Keratinocyte (primary cell): ENCODE results near the gene KCNJ3. TPM values are rescaled to one million over a fixed set of nuclear protein-coding genes. Genes with fewer than 3 reads are reported as not detected.

Experiments
- DNase-seq: peaks from one replicate; pipeline ENCODE4 v3.0.0-alpha.2; 2011; ENCODE audit warnings: low read depth, missing footprints, low spot score
- FAIRE-seq: peaks from 2 replicates; lab custom pipeline; 2011; peaks lifted over from hg19 to GRCh38; lab: Jason Lieb, UNC
- H2AFZ ChIP-seq: 2 replicates; pipeline ENCODE4 v1.6.0; 2012; ENCODE audit warnings: low read length, control low read depth, inconsistent platforms; ENCODE audit not compliant: control insufficient read depth
- H3K27ac ChIP-seq: 2 replicates; pipeline ENCODE4 v1.5.1; 2011; ENCODE audit warnings: low read length; ENCODE audit not compliant: control insufficient read depth, insufficient read depth
- H3K27me3 ChIP-seq: 3 replicates; pipeline ENCODE4 v1.6.0; 2011; ENCODE audit warnings: low read length; ENCODE audit not compliant: control insufficient read depth, insufficient read depth; ENCODE audit errors: extremely low read depth
- H3K36me3 ChIP-seq, 2 experiments: 2 replicates in 1 of 2; 3 replicates in 1 of 2; pipeline ENCODE4 v1.5.1; 2011; ENCODE audit warnings: low read length in 2 of 2, mild to moderate bottlenecking in 1 of 2; ENCODE audit not compliant: control insufficient read depth in 2 of 2, insufficient read depth in 2 of 2; ENCODE audit errors: extremely low read depth in 1 of 2
- H3K4me1 ChIP-seq: 3 replicates; pipeline ENCODE4 v1.5.1; 2011; ENCODE audit warnings: low read length; ENCODE audit not compliant: control insufficient read depth, insufficient read depth; ENCODE audit errors: extremely low read depth
- H3K4me2 ChIP-seq: 3 replicates; pipeline ENCODE4 v1.6.0; 2011; ENCODE audit warnings: low read depth, low read length; ENCODE audit not compliant: control insufficient read depth, insufficient read depth; ENCODE audit errors: extremely low read depth
- H3K4me3 ChIP-seq, 3 experiments: fragments of 200-600 bp in 1 of 3; sonication (generic) in 1 of 3; 2 replicates in 2 of 3; 3 replicates in 1 of 3; pipeline ENCODE4 v1.5.1; 2011 to 2016; ENCODE audit warnings: low read length in 3 of 3, mild to moderate bottlenecking in 3 of 3, control low read depth in 2 of 3, inconsistent platforms in 1 of 3, low read depth in 1 of 3, mixed read lengths in 1 of 3, mixed run types in 1 of 3, moderate library complexity in 1 of 3; ENCODE audit not compliant: control insufficient read depth in 2 of 3, insufficient read depth in 2 of 3; ENCODE audit errors: extremely low read depth in 1 of 3
- H3K79me2 ChIP-seq: 2 replicates; pipeline ENCODE4 v1.6.0; 2012; ENCODE audit warnings: low read length; ENCODE audit not compliant: control insufficient read depth, insufficient read depth
- H3K9ac ChIP-seq: 3 replicates; pipeline ENCODE4 v1.6.0; 2011; ENCODE audit warnings: low read length; ENCODE audit not compliant: control insufficient read depth, insufficient read depth; ENCODE audit errors: extremely low read depth
- H3K9me1 ChIP-seq: 3 replicates; pipeline ENCODE4 v1.6.0; 2011; ENCODE audit warnings: low read length; ENCODE audit not compliant: control insufficient read depth, insufficient read depth; ENCODE audit errors: extremely low read depth
- H3K9me3 ChIP-seq: 2 replicates; pipeline ENCODE4 v1.5.1; 2012; ENCODE audit warnings: low read depth, low read length; ENCODE audit not compliant: control insufficient read depth
- H4K20me1 ChIP-seq: 3 replicates; pipeline ENCODE4 v1.6.0; 2011; ENCODE audit warnings: low read length; ENCODE audit not compliant: control insufficient read depth, insufficient read depth; ENCODE audit errors: extremely low read depth
- EZH2 ChIP-seq: IDR thresholded peaks from one replicate; pipeline ENCODE4 v1.6.1; 2012; ENCODE audit warnings: inconsistent platforms, mild to moderate bottlenecking, low read length, moderate library complexity
- dilution Hi-C: fragments of 300-500 bp; cut with MboI; formaldehyde crosslinking; loops from one replicate; pipeline ENCODE4 v1.7.0; 2020; ENCODE audit warnings: low sequenced_read_pairs; ENCODE audit not compliant: extremely low pct_ligation_motif_present
- polyA plus RNA-seq, 5 experiments: library from polyadenylated mRNA; depleted of rRNA in 3 of 5; stranded (reverse) in 3 of 5; stranded (forward) in 1 of 5; unstranded in 1 of 5; fragments of >200 nt; gene quantifications; 1 replicate in 1 of 5; 2 replicates in 3 of 5; 3 replicates in 1 of 5; pipeline versions ENCODE4 v1.2.1 to v1.2.3, GENCODE V29; 2011 to 2012; ENCODE audit warnings: missing spikeins in 2 of 5, low read depth in 1 of 5, low replicate concordance in 1 of 5
- TF ChIP-seq, protein P1 (sequence below), 3 experiments: IDR thresholded peaks in 1 of 3; conservative IDR thresholded peaks in 1 of 3; optimal IDR thresholded peaks in 1 of 3; 2 replicates in 2 of 3; 3 replicates in 1 of 3; pipeline versions ENCODE3 to v1.5.1; 2011; ENCODE audit warnings: low read length in 3 of 3, mild to moderate bottlenecking in 3 of 3, moderate library complexity in 2 of 3, control low read depth in 1 of 3, inconsistent platforms in 1 of 3; ENCODE audit not compliant: insufficient read depth in 2 of 3; ENCODE audit errors: extremely low read depth in 1 of 3

The KCNJ3 gene
- polyA plus RNA-seq, 1 donor (not counting 4 experiments of a cell fraction or from before 2014, with no cell fraction given): not detected

DNA sequence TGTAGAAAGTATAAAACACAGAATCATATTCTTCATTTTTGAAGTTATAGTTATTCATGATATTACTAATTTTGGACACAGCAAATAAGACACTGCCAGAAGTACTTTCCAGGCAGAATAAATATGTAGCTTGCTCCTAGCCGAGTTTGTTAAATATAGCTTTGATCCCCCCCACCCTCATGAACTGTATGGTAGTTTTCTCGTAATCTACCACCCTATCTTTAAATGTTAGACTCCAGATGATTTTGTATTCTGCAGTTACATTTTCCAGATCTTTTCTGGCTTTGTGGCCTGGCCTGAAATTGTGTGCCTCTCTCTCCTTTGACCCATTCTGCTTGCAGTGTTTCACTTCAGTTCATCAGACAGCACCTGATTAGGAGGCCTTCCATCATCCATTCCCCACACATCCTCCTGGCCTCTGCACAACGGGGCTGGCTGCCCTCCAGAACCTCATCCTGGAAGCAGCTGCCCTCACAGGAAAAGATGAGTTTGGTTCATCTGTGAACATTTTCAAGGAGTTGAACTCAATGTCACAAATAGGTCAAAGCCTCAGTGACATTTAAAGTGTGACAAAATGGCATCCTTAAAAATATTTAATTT, 4.7 kb upstream of the KCNJ3 start:
- Histone ChIP-seq H3K9me3 (no peaks in the 10 kb centered on the region), H3K9ac (no peak overlapping the region), H3K4me2 (no peak overlapping the region), H3K9me1 (no peaks in the 10 kb centered on the region), H3K4me1 (no peaks in the 10 kb centered on the region), H2AFZ (no peak overlapping the region), H4K20me1 (no peaks in the 10 kb centered on the region), H3K36me3 (no peaks in the 10 kb centered on the region), H3K4me3 (no peak overlapping the region), H3K79me2 (no peaks in the 10 kb centered on the region), H3K27ac (no peak overlapping the region), H3K27me3 (peaks cover 18% of the 10 kb centered on the region)
- no peak for TF ChIP-seq EZH2
- TF ChIP-seq, protein P1, sequence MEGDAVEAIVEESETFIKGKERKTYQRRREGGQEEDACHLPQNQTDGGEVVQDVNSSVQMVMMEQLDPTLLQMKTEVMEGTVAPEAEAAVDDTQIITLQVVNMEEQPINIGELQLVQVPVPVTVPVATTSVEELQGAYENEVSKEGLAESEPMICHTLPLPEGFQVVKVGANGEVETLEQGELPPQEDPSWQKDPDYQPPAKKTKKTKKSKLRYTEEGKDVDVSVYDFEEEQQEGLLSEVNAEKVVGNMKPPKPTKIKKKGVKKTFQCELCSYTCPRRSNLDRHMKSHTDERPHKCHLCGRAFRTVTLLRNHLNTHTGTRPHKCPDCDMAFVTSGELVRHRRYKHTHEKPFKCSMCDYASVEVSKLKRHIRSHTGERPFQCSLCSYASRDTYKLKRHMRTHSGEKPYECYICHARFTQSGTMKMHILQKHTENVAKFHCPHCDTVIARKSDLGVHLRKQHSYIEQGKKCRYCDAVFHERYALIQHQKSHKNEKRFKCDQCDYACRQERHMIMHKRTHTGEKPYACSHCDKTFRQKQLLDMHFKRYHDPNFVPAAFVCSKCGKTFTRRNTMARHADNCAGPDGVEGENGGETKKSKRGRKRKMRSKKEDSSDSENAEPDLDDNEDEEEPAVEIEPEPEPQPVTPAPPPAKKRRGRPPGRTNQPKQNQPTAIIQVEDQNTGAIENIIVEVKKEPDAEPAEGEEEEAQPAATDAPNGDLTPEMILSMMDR (optimal IDR thresholded peaks at IDR 0.05 in 1 of 3, IDR thresholded peaks at IDR 0.05 in 1 of 3, conservative IDR thresholded peaks at IDR 0.05 in 1 of 3; ENCODE audit: extremely low read depth in 1 of 3, insufficient read depth in 2 of 3, low read length in 3 of 3): no peak
- dilution Hi-C loops: no loop called here
- FAIRE-seq (no peak), DNase-seq (no peak)

DNA sequence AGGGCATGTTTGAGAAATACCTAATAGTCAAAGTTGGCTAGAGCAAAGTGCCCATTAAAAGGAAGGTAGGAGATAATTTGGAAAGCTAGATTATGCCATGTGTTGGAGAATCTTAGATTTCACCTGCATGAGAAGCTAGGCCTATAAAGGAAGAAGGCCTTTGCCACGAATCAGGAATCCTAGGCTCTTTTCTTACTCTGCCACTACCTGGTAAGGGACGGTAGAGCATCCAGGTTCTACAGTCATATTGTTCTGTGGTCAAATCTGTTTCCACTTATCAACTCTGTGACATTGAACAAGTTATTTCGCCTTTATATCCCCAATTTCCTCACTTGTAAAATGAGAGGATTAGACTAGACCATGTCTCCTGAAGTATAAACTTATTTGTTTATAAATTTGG, 3.6 kb upstream of the KCNJ3 start:
- dilution Hi-C loops: no loop called here
- DNase-seq (no peak), FAIRE-seq (no peak)
- TF ChIP-seq, protein P1 (optimal IDR thresholded peaks at IDR 0.05 in 1 of 3, IDR thresholded peaks at IDR 0.05 in 1 of 3, conservative IDR thresholded peaks at IDR 0.05 in 1 of 3; ENCODE audit: extremely low read depth in 1 of 3, insufficient read depth in 2 of 3, low read length in 3 of 3): no peak
- no peak for TF ChIP-seq EZH2
- Histone ChIP-seq H2AFZ (no peak overlapping the region), H3K36me3 (no peaks in the 10 kb centered on the region), H3K79me2 (no peaks in the 10 kb centered on the region), H3K4me2 (no peak overlapping the region), H3K27me3 (peaks cover 25% of the 10 kb centered on the region), H3K4me3 (no peak overlapping the region), H4K20me1 (no peaks in the 10 kb centered on the region), H3K4me1 (no peaks in the 10 kb centered on the region), H3K9me3 (no peaks in the 10 kb centered on the region), H3K9me1 (no peaks in the 10 kb centered on the region), H3K9ac (no peak overlapping the region), H3K27ac (no peak overlapping the region)
